Left kidney (tissue), 2 donors: ENCODE measurements around the gene BIRC7. TPM values are rescaled to one million over a fixed set of nuclear protein-coding genes. Genes with fewer than 3 reads are reported as not detected.

Experiments used
- DNase-seq: peaks from one replicate; pipeline ENCODE4 v3.0.0-alpha.2; 2013
- polyA plus RNA-seq: library from polyadenylated mRNA; unstranded; fragments of 120-200 nt; gene quantifications from one replicate; pipeline ENCODE4 v1.2.1, GENCODE V29; 2013; ENCODE audit not compliant: insufficient read length

Gene BIRC7
- polyA plus RNA-seq, 1 donor: 0.37 TPM

DNA sequence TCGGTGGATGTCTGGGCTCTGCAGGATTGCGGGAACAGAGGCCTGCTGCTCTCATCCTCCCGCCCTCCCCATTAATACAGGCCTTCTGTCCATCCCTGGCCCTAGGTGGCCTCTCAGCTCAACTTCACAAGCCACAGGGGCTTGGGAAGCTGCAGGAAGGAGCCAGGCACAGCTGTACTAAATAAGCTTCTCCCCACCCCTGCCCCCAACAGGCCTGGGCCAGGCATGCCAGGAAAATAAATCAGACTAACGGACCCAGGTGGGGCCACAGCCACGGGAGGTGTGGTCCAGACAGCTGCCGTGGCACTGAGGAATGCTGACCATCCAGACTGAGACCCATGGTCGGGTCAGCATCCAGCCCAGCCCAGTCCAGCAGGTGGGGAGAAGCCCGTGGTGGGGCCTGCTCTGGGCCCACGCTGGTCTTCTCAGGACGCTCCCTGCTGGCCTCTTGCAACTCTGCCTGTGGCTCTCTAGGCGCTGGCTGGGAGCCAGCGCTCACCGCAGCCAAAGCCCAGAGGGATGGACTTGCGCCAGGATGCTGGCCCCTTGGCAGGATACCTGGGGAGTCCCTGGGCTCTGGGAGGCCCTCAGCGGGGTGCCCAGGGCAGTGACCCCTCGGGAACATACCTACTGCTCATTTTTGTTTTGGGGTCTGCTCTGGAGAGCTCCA lies 11.2 kb upstream of the BIRC7 start:
- DNase-seq: no peak

DNA sequence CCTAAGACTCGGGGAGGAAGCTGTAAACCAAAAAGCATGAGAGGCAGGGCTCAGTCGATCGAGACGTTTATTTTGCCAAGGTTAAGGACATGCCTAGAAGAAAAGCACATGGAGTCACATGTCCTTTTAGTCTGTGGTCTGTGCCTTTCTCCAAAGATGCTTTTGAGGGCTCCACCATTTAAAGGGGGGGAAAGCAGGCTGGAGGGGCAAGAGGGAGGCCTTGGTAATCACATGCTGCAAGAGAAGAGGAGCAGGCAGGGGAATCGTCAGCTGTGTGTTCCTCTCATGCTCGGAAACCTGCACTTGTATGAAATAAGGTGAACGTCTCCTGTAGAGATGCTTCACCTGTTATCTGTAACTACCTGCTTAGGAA lies 10.6 kb upstream of the BIRC7 start:
- DNase-seq: no peak

DNA sequence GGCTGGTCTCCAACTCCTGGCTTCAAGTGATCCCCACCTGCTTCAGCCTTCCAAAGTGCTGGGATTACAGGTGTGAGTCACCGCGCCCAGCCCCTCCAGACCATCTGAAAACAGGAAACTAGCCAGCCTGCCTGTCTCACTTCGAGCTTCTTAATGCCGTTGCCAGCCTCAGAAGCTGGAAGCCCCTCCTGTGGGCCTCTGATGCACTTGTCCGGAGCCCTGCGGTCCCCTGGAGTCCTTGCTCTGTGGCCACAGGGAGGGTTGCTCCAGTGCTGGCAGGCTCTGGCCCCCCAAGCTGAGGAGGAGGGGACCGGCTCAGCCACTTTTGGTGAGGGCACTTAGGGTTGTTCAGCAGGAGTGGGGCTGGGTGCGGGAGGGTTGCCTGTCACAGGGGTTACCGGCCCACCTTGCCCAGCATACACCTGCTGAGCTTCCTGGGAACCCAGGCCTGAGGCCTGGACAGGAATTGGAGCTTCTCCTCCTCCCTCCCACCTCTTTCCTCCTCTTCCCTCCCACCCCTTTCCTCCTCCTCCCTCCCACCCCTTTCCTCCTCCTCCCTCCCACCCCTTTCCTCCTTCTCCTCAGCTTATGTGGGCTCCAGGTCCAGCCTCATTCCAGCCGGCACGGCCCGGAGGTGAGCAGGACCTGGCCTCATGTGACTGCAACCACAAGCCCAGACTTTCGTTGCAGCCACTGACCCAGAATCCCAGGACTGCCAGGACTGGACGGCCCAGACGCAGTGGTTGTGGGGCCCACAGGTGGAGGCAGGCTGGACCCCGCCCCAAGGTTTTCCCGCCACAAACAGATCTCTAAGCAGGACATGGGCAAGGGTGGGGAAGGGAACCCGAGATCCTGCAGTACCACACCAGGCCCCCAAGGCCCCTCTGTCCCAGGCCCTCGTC lies 9.4 kb upstream of the BIRC7 start:
- no peak for DNase-seq

DNA sequence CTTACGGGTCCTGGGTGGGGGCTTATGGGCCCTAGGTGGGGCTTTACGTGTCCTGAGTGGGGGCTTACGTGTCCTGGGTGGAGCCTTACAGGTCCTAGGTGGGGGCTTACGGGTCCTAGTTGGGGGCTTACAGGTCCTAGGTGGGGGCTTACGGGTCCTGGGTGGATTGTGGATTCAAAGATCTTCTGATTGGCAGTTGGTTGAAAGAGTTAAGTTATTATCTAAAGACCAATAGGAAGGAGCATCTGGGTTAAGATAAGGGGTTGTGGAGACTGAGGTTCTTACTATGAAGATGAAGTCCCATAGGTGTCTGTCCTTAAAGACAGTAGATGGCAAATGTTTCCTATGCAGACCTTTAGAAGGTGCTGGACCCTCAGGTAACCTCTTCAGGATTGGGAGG lies 8.4 kb upstream of the BIRC7 start:
- DNase-seq: no peak

DNA sequence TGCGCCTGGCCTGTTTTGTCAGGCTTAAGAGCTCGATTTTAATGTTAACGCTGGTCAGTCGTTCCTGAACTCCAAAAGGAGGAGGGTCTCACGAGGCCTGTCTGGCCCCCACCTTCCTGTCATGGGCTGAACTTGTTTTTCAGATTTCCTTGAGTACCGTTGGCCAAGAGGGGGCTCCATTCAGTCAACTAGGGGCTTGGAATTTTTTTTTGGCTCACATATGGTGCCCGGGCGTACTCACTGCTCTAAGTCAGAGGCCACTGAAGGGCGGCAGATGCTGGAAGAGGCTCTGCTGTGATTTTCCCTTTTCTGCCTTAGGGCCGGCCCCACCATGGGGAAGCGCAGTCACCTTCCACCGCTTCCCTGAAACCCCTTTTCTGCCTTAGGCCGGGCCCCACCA lies 6.9 kb upstream of the BIRC7 start:
- DNase-seq: no peak

DNA sequence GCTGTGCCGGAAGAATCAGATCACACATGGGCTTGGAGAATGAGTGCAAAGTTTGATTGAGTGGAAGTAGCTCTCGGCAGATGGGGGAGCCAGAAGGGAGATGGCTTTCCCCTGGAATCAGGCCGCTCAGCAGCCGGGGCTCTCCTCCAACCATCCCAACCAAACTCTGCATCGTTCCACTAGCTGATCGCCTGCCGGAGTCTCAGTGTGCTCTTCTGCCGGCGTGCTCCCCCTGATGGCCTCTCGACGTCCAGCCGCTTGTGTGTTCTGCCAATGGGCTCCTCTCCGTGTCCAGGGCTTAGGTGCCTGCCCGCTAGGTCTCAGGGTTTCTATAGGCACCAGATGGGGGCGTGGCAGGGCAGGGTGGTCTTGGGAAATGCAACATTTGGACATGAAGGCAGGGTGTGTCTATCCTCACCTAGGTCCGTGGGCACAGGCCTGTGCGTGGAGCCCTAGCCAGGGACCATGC lies 4.9 kb upstream of the BIRC7 start:
- DNase-seq: peak; percentile 61

DNA sequence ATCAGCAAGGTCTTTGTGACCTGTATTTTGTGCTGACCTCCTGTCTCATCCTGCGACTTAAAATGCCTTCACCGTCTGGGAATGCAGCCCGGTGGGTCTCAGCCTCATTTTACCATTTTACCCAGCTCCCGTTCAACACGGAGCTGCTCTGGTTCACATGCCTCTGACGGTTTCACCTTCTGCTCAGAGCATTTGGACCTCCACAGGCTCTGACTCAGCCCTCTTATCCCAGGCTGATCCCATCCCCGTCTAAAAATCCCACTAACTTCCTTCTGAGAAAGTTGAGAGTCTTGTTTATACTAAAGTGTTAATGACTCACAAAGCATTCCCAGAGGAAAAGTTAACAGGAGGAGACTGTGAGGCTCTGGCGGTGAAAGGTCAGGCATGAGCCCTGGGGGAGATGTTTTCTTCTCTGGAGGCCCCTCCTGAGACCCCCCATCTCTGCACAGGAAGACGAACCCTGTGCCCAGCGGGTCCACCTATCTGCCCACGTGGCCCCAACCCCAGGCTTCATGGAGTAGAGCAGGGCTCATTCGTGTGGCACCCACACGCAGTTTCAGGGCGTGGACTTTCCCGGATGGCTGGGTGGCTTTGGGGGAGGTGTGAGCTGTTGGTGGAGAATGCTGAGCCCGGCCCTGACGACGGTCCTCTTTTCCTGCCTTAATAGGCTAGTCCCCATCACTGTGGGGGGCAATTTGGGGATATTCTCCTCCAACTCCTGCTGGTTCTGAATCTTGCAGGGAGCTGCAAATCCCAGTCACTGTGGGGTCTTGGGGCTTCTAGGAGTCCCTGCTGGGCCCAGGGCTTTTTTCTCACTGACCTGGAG lies 3.3 kb upstream of the BIRC7 start:
- DNase-seq: no peak

DNA sequence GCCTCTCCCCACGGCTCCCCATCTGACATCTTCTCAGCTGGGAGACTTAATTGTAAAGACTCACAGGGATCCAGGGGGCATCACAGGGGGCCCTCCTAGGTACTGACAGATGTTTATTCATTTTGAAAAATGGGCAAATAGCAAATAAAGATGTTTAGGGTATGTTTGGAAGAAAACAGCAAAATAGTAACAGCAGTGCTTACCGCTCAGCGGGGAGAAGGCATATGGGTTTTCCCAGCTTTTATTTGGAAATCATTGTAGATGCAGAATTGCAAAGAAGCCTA lies 2.7 kb upstream of the BIRC7 start:
- DNase-seq: no peak

DNA sequence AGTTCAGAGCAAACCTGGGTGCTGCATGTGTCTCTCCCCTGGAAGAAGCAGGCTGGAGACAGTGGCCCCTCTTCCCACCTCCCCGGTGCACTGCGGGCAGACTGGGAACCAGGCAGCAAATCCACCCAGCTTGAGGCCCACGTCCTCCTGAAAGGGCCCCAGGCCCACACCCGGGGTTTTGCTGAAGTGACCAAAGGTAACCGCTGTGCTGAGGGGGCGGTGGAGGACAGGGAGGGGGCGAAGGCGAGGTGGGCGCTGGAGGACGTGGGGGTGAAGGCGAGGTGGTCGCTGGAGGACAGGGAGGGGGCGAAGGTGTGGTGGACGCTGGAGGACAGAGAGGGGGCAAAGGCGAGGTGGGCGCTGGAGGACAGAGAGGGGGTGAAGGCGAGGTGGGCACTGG lies 1.8 kb upstream of the BIRC7 start:
- no peak for DNase-seq

DNA sequence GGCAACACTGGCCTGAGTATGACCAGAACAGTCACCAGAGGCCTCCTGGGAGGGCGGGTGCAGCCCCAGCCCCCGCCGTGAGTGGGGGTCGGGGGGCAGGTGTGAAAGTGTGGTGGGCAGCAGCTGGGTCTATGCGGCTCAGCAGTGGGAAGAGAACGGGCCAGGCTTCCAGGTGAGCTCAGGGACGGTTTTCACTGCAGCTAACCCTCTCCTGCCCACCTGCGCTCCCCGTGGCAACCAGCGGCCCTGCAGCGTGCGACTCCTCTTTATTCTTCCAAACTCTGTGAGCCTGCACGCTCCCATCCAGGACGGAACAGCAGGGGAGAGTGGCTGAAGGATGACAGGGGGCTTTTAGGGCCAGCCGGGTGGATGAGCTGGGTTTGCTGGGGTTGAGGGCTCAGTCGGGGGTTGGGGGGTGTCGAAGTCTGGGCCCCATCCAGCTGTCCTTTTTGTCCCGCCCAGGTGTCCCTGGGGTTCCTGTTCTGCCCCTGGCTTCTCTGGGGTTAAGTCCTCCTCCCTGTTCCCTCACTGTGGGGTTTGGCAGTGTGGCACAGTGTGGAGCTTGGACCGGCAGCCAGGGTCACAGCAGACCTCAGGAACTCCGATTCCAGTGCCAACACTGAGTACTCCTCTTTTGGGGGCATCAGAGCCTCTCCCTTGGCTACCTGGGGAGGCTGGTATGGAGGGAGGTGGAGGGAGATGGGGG lies 859 bp upstream of the BIRC7 start:
- no peak for DNase-seq

DNA sequence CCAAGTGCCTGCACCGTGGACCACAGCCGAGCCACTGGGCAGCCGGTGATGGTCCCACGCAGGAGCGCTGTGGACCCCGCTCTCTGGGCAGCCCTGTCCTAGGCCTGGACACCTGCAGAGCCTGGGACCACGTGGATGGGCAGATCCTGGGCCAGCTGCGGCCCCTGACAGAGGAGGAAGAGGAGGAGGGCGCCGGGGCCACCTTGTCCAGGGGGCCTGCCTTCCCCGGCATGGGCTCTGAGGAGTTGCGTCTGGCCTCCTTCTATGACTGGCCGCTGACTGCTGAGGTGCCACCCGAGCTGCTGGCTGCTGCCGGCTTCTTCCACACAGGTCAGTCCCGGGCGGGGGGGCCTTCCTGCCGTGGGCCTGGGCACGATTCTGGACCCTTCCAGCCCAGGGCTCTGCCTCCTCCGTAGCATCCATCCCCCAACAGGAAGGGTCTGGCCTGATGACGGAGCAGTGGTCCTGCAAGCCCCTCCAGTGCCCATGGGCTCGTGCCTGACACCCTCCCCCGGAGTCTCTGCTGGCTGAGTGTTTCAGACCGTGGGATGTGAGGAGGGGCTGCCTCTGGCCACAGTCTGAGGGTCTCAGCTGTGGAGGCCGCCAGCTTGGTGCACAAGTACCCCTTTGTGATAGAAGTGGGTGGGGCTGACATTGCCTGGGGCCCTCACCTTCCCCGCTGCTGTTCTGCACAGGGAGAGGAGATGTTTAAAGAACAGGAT lies 572 bp downstream of the BIRC7 start:
- no peak for DNase-seq

DNA sequence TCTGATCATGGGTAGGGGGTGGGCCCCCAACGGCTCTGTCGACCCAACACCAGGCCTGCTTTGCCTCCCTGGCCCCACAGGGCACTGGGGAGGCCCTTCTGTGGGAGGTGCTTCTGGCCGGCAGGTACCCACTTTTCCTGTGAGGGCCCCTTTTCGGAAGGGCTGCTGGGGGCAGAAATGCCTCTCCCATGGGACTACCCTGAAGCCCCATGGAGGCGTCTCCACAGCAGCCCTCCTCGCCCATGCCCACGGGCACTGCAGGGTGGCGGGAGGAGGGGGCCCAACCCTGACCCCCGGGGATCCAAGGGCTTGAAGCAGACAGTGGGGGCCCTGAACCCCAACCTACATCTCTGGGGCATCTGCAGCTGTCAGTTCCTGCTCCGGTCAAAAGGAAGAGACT lies 2.3 kb downstream of the BIRC7 start:
- no peak for DNase-seq

DNA sequence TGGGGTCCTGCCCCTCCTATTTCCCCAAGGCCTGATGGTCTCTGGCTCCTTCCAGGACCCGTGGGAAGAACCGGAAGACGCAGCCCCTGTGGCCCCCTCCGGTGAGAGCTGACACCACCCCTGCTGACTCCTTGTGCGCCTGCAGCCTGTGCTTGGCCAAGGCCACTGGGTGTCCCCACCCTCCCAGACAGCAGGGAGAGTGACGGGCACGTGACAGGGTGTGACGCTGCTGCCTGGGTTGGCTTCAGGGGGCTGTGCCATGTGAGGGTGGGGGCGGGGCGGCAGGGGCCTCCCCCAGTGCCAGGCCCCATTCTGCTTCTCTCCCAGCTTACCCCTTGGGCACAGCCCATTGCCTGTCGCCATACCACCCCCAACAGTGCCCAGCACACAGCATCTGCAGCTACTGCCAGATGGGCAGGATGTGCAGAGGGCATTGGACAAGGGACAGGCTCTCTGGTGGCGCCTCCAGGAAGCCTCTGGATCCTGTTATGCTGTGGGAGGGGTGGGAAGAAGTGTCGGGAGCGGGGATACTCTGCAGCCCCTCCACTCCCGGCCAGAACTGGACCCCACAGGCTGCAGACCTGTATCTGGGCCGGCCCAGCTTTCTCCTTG lies 2.9 kb downstream of the BIRC7 start:
- DNase-seq: no peak

DNA sequence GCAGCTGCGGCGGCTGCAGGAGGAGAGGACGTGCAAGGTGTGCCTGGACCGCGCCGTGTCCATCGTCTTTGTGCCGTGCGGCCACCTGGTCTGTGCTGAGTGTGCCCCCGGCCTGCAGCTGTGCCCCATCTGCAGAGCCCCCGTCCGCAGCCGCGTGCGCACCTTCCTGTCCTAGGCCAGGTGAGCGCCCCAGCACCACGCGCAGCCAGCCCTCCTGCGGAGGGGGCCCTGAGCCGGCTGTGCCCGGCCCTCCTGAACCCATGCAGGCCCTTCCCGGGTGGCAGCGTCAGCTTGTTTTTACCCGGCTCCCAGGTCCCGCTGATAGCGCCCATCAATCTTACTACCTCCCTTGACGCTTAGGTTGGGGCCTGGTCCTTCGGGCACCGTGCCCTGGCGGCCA lies 3.7 kb downstream of the BIRC7 start:
- no peak for DNase-seq

DNA sequence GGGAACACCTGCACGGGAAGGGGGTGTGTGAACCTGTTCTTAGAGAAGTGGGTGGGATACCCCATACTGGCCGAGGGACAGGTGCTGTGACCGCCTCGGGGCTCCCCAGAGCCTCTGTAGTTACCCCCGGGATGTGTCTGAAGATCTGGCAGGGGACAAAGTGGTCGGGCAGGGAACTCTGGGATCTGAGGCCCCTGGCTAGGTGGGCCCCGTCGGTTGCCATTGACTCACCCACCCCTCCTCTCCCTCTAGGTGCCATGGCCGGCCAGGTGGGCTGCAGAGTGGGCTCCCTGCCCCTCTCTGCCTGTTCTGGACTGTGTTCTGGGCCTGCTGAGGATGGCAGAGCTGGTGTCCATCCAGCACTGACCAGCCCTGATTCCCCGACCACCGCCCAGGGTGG lies 4.3 kb downstream of the BIRC7 start:
- DNase-seq: no peak

DNA sequence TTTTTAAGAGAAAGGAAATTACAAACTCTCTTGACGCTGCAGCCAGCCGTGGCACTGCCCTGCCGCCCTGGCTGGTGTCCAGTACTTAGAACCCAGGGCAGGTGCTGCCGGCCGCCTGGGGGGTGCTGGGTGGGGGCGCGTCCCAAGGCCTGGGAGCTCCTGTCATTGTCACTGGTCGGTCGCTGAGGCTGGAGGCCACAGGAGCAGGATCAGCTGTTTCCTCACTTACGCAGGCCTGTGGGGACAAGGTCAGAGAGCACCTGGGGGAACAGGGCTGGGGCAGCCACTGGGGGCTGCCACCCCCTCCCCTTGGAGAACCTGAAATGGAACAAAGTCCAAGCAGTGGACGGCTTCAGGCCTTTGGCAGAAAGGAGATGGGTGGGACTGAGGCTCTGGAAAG lies 5.6 kb downstream of the BIRC7 start:
- no peak for DNase-seq

DNA sequence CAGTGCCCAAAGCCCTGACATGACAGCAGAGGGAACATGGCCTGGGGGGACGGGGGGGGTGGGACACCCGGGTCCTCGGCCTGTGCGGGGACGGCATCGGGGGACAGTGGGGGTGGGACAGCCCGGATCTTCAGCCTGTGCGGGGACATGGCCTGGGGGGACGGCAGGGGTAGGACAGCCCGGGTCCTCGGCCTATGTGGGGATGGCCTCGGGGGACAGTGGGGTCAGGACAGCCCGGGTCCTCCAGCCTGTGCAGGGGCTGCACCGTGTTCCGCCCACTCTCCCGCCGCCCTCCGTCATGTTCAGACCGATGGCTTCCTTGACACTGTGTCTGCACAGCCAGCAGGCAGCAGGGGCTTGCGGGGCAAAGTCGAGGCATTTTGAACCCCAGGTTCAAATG lies 7.0 kb downstream of the BIRC7 start:
- no peak for DNase-seq

DNA sequence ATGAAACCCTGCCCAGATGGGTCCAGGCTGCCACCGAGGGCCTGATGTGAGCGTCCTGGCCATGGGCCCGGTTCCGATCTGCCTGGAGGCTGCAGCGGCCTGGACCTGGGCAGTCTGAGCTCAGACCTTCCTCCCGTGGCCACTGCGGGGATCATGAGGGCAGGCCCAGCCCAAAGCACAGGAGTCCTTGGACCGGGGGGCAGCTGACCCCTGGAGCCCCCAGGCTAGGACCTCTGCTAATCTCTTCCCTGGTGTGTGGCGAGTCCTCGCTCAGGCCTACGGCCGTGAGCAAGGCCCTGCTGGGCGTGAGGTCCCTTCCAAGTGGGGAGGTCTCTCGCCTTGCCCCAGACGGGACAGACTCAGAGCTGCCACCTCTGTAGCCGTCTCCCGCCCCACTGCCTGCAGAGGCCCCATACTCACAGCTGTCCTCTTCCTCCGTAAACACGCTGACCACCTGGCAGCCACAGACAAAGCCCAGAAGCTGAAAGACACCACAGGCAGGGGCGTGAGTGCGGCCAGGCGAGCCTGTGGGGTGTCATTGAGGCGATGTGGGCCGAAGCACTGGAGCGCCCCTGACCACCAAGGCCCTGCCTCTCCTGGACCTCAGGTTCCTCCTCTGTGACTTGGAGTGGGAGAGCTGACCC lies 8.0 kb downstream of the BIRC7 start:
- DNase-seq: no peak

DNA sequence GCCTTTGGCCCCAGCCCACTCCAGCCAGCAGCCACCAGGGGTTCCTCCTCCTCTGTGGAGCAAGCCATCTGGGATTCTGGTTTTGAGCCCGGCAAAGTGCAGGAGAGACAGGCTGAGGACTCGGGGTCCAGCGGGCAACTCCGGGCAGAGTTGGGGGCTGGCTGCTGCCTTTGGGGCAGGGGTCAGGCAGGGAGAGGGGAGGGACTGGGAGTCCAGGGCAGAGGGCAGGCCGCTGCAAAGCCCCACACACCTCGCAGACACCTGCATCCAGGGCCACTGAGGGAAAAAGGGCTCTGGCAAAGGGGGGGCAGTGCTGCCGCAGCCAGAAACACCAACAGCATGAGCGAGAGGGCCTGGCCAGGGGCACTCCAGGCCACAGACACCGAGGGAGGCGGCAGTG lies 8.8 kb downstream of the BIRC7 start:
- no peak for DNase-seq

DNA sequence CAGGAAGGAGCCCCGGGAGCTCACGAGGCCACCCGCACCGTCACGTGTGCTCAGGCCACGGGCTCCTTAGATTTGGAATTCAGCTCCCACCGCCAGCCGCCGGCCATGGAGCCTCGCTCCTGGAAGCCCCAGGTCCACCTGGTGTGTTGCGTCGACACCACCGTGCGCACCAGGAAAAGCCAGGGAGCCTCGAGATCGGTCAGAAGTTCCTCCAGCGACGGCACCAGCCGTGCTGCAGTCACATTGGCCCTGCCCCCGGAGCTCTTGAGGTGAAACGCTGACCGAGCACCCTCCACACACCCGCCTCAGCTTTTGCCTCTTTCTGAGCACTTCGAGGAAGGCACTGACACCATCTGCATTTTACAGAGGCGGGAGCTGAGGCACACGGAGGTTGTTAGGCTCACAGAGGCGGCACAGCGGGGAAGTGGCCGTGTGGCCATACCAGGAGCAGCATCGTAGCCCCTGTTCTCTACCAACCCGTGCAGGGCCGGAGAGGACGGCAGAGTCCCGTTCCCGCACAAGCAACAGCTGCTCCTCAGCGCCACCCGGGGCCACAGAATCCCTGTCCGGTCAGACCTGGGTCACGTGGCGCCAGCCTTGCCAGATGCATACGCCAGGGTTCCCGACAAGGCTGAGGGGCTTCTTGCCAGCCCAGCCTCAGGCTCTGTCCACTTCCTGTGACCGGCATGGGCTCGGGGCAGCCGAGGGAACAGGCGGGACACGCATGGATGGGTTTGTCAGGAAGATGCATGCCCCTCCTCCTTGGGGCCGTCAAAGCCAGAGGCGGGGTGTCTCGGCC lies 11.0 kb downstream of the BIRC7 start:
- DNase-seq: no peak
